ENCODE measurements around the gene OTOG. TPM values are rescaled to one million over a fixed set of nuclear protein-coding genes. Genes with fewer than 3 reads are reported as not detected.
A peak's percentile ranks its signal among the peaks of the same experiment; 100 is the strongest.

The OTOG gene
- total RNA-seq, 1 donor from 2014 or later, result not detected

DNA sequence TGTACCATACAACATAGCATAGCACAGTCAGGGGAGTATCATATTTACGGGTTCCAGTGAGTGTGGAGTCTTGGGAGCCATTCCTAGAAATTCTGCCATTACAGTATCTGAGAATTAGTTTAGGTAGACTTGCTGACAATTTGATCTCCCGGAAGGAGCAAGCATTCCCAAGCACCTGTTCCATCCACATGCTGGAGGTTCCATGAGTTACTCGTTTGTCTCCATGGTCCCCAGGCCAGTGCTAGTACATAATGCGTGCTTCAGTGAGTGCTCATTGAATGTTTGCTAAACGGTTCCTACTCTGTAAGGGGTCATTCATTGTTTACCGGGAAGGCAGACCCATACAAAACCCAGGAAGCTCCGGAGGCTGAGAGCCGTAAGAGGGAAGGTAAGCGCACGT, 144.9 kb downstream of the OTOG start:
- H3K36me3 ChIP-seq, result no peaks in the 10 kb centered on the region
- peaks cover 6% of the 10 kb centered on the region for H3K4me1 ChIP-seq
- intact Hi-C loops (cut with micrococcal nuclease), result no loop called here
- no peaks in the 10 kb centered on the region for H3K9me3 ChIP-seq (replicated peaks)
- H3K27me3 ChIP-seq (ENCODE audit: low read depth), result peaks cover 83% of the 10 kb centered on the region
- no peak overlapping the region for H3K4me3 ChIP-seq
- TF ChIP-seq, protein P1, sequence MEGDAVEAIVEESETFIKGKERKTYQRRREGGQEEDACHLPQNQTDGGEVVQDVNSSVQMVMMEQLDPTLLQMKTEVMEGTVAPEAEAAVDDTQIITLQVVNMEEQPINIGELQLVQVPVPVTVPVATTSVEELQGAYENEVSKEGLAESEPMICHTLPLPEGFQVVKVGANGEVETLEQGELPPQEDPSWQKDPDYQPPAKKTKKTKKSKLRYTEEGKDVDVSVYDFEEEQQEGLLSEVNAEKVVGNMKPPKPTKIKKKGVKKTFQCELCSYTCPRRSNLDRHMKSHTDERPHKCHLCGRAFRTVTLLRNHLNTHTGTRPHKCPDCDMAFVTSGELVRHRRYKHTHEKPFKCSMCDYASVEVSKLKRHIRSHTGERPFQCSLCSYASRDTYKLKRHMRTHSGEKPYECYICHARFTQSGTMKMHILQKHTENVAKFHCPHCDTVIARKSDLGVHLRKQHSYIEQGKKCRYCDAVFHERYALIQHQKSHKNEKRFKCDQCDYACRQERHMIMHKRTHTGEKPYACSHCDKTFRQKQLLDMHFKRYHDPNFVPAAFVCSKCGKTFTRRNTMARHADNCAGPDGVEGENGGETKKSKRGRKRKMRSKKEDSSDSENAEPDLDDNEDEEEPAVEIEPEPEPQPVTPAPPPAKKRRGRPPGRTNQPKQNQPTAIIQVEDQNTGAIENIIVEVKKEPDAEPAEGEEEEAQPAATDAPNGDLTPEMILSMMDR (IDR thresholded peaks at IDR 0.05; ENCODE audit: borderline replicate concordance), result no peak
- H3K27ac ChIP-seq (replicated peaks), result no peak overlapping the region
- DNase-seq, result no peak

DNA sequence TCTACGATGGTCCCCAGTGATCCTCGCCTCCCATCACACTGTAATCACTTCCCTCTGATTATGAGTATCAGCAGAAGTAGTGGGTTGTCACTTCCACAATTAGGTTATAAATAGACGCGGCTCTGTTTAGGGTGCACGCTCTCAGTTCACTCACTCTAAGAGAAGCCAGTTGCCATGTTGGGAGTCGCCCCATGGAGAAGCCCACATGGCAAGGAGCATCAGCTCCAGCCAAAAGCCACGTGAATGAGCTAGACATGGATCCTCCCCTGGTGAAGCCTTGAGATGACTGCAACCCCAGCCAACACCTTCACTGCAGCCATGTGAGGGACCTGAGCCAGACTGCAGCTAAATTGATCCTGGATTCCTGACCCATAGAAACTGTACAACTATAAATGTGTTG, 145.9 kb downstream of the OTOG start:
- TF ChIP-seq, protein P1 (IDR thresholded peaks at IDR 0.05; ENCODE audit: borderline replicate concordance), result no peak
- H3K9me3 ChIP-seq (replicated peaks), result no peaks in the 10 kb centered on the region
- H3K4me1 ChIP-seq, result peaks cover 6% of the 10 kb centered on the region
- intact Hi-C loops (cut with micrococcal nuclease), result no loop called here
- no peak for DNase-seq
- H3K4me3 ChIP-seq, result no peak overlapping the region
- H3K36me3 ChIP-seq, result no peaks in the 10 kb centered on the region
- H3K27me3 ChIP-seq (ENCODE audit: low read depth), result peaks cover 82% of the 10 kb centered on the region
- no peak overlapping the region for H3K27ac ChIP-seq (replicated peaks)

- TF ChIP-seq, protein P1 (IDR thresholded peaks at IDR 0.05; ENCODE audit: borderline replicate concordance), result no peak
- Histone ChIP-seq H3K27me3 (ENCODE audit: low read depth) (peaks cover 78% of the 10 kb centered on the region), H3K27ac (replicated peaks) (no peak overlapping the region), H3K9me3 (replicated peaks) (no peaks in the 10 kb centered on the region), H3K4me1 (peaks cover 6% of the 10 kb centered on the region), H3K36me3 (no peaks in the 10 kb centered on the region), H3K4me3 (no peak overlapping the region)
- DNase-seq, result no peak
- intact Hi-C loops (cut with micrococcal nuclease), result no loop called here
Observed at GRCh38 chr11:17693531-17693930, 146.5 kb downstream of the OTOG start.

DNA sequence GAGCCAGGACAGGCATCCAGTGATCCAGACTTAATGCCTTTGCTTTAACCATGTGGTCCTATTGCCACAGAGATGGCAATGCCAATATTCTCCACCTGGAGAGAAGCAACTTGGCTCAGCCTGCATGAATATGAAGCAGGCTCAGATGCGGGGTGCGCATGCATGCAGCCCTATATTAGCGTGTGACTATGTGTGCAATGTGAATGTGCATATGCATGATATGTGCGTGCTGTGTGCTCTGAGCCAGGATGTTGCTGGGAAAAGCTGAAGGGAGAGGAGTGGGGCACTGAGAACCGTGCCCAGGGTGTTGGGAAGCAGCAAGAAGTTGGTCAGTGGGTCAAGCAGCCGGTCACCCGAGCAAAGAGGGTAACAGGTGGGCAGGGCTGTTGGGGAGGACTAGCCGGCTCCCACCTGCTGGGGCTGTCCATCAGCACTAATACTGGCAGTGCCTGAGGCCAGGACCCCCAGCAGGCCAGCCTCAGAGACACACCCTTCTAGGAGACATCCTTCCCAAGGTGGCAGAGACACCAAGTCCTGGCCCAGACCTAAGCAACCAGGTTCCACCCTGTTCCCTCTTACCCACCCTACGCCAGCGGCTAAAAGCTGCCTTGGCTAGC, 147.5 kb downstream of the OTOG start:
- Histone ChIP-seq H3K27me3 (ENCODE audit: low read depth) (peaks cover 72% of the 10 kb centered on the region), H3K27ac (replicated peaks) (no peak overlapping the region), H3K9me3 (replicated peaks) (no peaks in the 10 kb centered on the region), H3K4me3 (no peak overlapping the region), H3K4me1 (peaks cover 6% of the 10 kb centered on the region), H3K36me3 (no peaks in the 10 kb centered on the region)
- TF ChIP-seq, protein P1 (IDR thresholded peaks at IDR 0.05; ENCODE audit: borderline replicate concordance), result no peak
- no peak for DNase-seq
- intact Hi-C loops (cut with micrococcal nuclease), result no loop called here

- H3K9me3 ChIP-seq (replicated peaks), result no peaks in the 10 kb centered on the region
- DNase-seq, result no peak
- H3K4me3 ChIP-seq, result peak overlapping the region; percentile 33
- intact Hi-C loops (cut with micrococcal nuclease), result no loop called here
- H3K36me3 ChIP-seq, result no peaks in the 10 kb centered on the region
- TF ChIP-seq, protein P1 (IDR thresholded peaks at IDR 0.05; ENCODE audit: borderline replicate concordance), result no peak
- no peak overlapping the region for H3K27ac ChIP-seq (replicated peaks)
- peaks cover 68% of the 10 kb centered on the region for H3K27me3 ChIP-seq (ENCODE audit: low read depth)
- H3K4me1 ChIP-seq, result peaks cover 6% of the 10 kb centered on the region
Observed at GRCh38 chr11:17695454-17696441, 148.7 kb downstream of the OTOG start.

All from left ventricle myocardium inferior (tissue), 1 donor.